Keratinocyte (primary cell): ENCODE measurements around the gene OPALIN.

ENCODE experiments used
- CTCF ChIP-seq, 3 experiments: IDR thresholded peaks in 1 of 3; conservative IDR thresholded peaks in 1 of 3; optimal IDR thresholded peaks in 1 of 3; 2 replicates in 2 of 3; 3 replicates in 1 of 3; pipeline versions ENCODE3 to v1.5.1; 2011; ENCODE audit warnings: low read length in 3 of 3, mild to moderate bottlenecking in 3 of 3, moderate library complexity in 2 of 3, control low read depth in 1 of 3, inconsistent platforms in 1 of 3; ENCODE audit not compliant: insufficient read depth in 2 of 3; ENCODE audit errors: extremely low read depth in 1 of 3
- EZH2 ChIP-seq: IDR thresholded peaks from one replicate; pipeline ENCODE4 v1.6.1; 2012; ENCODE audit warnings: inconsistent platforms, mild to moderate bottlenecking, low read length, moderate library complexity

GRCh38 chr10:96374004-96374403, 15.2 kb upstream of the OPALIN start:
- TF ChIP-seq CTCF (optimal IDR thresholded peaks at IDR 0.05 in 1 of 3, IDR thresholded peaks at IDR 0.05 in 1 of 3, conservative IDR thresholded peaks at IDR 0.05 in 1 of 3; ENCODE audit: extremely low read depth in 1 of 3, insufficient read depth in 2 of 3, low read length in 3 of 3): no peak
- no peak for TF ChIP-seq EZH2
